ENCODE results near the gene TPGS1.

TPGS1 gene

GRCh38 chr19:566844-567243 is 59.5 kb downstream of the TPGS1 start:
- Histone ChIP-seq H3K79me2 (no peaks in the 10 kb centered on the region), H3K4me3 (ENCODE audit: low read depth, low read length) (no peak overlapping the region), H3K9ac (no peak overlapping the region), H3K4me2 (ENCODE audit: low read length) (no peak overlapping the region), H3K27ac (no peak overlapping the region), H3K36me3 (ENCODE audit: control insufficient read depth, insufficient read depth, low read length) (no peaks in the 10 kb centered on the region), H3K4me1 (no peaks in the 10 kb centered on the region), H3K9me3 (ENCODE audit: control insufficient read depth, low read length) (no peaks in the 10 kb centered on the region), H2AFZ (no peak overlapping the region), H3K27me3 (ENCODE audit: control insufficient read depth, insufficient read depth, low read length) (no peaks in the 10 kb centered on the region)
- TF ChIP-seq CTCF (IDR thresholded peaks at IDR 0.05) = no peak

- Histone ChIP-seq H3K79me2 (no peaks in the 10 kb centered on the region), H3K36me3 (ENCODE audit: control insufficient read depth, insufficient read depth, low read length) (no peaks in the 10 kb centered on the region), H3K4me2 (ENCODE audit: low read length) (no peak overlapping the region), H3K27me3 (ENCODE audit: control insufficient read depth, insufficient read depth, low read length) (no peaks in the 10 kb centered on the region), H2AFZ (no peak overlapping the region), H3K9me3 (ENCODE audit: control insufficient read depth, low read length) (no peaks in the 10 kb centered on the region), H3K9ac (no peak overlapping the region), H3K27ac (no peak overlapping the region), H3K4me3 (ENCODE audit: low read depth, low read length) (no peak overlapping the region), H3K4me1 (no peaks in the 10 kb centered on the region)
- TF ChIP-seq CTCF (IDR thresholded peaks at IDR 0.05) = no peak
Observed at GRCh38 chr19:567296-567900, 60.1 kb downstream of the TPGS1 start.

Measured in parathyroid adenoma (tissue), 2 donors.